GM23338 (cell line): Measurements from ENCODE around the gene PCYT1A. TPM values are rescaled to one million over a fixed set of nuclear protein-coding genes. Genes with fewer than 3 reads are reported as not detected.

Experiments used
- ATAC-seq: fragments of 200-7000 bp; cut with Tn5 transposase; 3 replicates; pipeline ENCODE4 v1.9.1; 2020
- DNase-seq: peaks from one replicate; pipeline ENCODE4 v3.0.0-alpha.2; 2015; ENCODE audit warnings: low spot score
- H2AFZ ChIP-seq: fragments of 200-600 bp; sonication (generic); 2 replicates; pipeline ENCODE4 v1.8.0; 2016; ENCODE audit warnings: antibody characterized with exemption, mild to moderate bottlenecking, moderate library complexity
- H3F3A ChIP-seq: fragments of 200-600 bp; sonication (generic); replicated peaks from 2 replicates; pipeline ENCODE4 v1.8.0; 2017; ENCODE audit warnings: antibody characterized with exemption, mixed run types, low read depth
- H3K27ac ChIP-seq: fragments of 200-600 bp; sonication (generic); 2 replicates; pipeline ENCODE4 v1.6.1; 2016; ENCODE audit warnings: low read depth
- H3K27me3 ChIP-seq: fragments of 200-600 bp; sonication (generic); 2 replicates; pipeline ENCODE4 v1.8.0; 2016; ENCODE audit warnings: mild to moderate bottlenecking, mixed run types, moderate library complexity; ENCODE audit not compliant: insufficient read depth
- H3K36me3 ChIP-seq: fragments of 200-600 bp; sonication (generic); 2 replicates; pipeline ENCODE4 v1.8.0; 2016; ENCODE audit warnings: mild to moderate bottlenecking; ENCODE audit not compliant: insufficient read depth
- H3K4me1 ChIP-seq: fragments of 200-600 bp; sonication (generic); 2 replicates; pipeline ENCODE4 v1.8.0; 2016; ENCODE audit warnings: mild to moderate bottlenecking, moderate library complexity; ENCODE audit not compliant: insufficient read depth
- H3K4me2 ChIP-seq: fragments of 200-600 bp; sonication (generic); 2 replicates; pipeline ENCODE4 v1.7.1; 2017; ENCODE audit warnings: mixed run types
- H3K4me3 ChIP-seq: fragments of 200-600 bp; sonication (generic); 2 replicates; pipeline ENCODE4 v1.6.1; 2016; ENCODE audit warnings: mixed run types
- H3K79me2 ChIP-seq: fragments of 200-600 bp; sonication (generic); replicated peaks from 2 replicates; pipeline ENCODE4 v1.8.0; 2017; ENCODE audit warnings: mild to moderate bottlenecking; ENCODE audit not compliant: insufficient read depth
- H3K9me2 ChIP-seq: fragments of 200-600 bp; sonication (generic); 2 replicates; pipeline ENCODE4 v1.8.0; 2017; ENCODE audit not compliant: insufficient read depth
- H4K20me1 ChIP-seq: fragments of 200-600 bp; sonication (generic); replicated peaks from 2 replicates; pipeline ENCODE4 v1.8.0; 2017; ENCODE audit warnings: mild to moderate bottlenecking; ENCODE audit not compliant: insufficient read depth
- H3K27ac Mint-ChIP-seq: 2 replicates; pipeline ENCODE4 v1.8.0; 2020; ENCODE audit warnings: inconsistent platforms, mild to moderate bottlenecking, moderate library complexity, mixed read lengths
- H3K27me3 Mint-ChIP-seq: 3 replicates; pipeline ENCODE4 v1.8.0; 2022; ENCODE audit warnings: low read depth, mild to moderate bottlenecking, moderate library complexity, mixed read lengths, inconsistent platforms; ENCODE audit not compliant: insufficient read depth, poor library complexity
- H3K36me3 Mint-ChIP-seq: 3 replicates; pipeline ENCODE4 v1.8.0; 2021; ENCODE audit warnings: low read depth, mild to moderate bottlenecking, inconsistent platforms, moderate library complexity, mixed read lengths
- H3K4me1 Mint-ChIP-seq: 3 replicates; pipeline ENCODE4 v1.8.0; 2020; ENCODE audit warnings: mild to moderate bottlenecking, inconsistent platforms, mixed read lengths
- H3K4me3 Mint-ChIP-seq: 3 replicates; pipeline ENCODE4 v1.8.0; 2021; ENCODE audit warnings: moderate library complexity, mild to moderate bottlenecking, inconsistent platforms, mixed read lengths
- H3K9me3 Mint-ChIP-seq: 3 replicates; pipeline ENCODE4 v1.8.0; 2020; ENCODE audit warnings: moderate library complexity, mild to moderate bottlenecking, inconsistent platforms, mixed read lengths
- CREB1 ChIP-seq: fragments of 250-450 bp; sonication (Bioruptor Pico); IDR thresholded peaks from 2 replicates; pipeline ENCODE4 v1.5.0; 2020; ENCODE audit warnings: low read depth, mild to moderate bottlenecking, moderate library complexity
- EZH2 ChIP-seq: fragments of 200-600 bp; sonication (generic); IDR thresholded peaks from one replicate; pipeline ENCODE4 v1.8.0; 2017; ENCODE audit warnings: antibody characterized with exemption, mild to moderate bottlenecking, low read depth; ENCODE audit not compliant: unreplicated experiment
- EZH2phosphoT487 ChIP-seq: fragments of 200-600 bp; sonication (generic); IDR thresholded peaks from one replicate; pipeline ENCODE4 v1.8.1; 2018; ENCODE audit warnings: antibody characterized with exemption; ENCODE audit not compliant: unreplicated experiment
- JUNB ChIP-seq: IDR thresholded peaks from one replicate; pipeline ENCODE4 v1.6.1; 2016; ENCODE audit warnings: antibody characterized with exemption; ENCODE audit not compliant: unreplicated experiment
- POLR2AphosphoS5 ChIP-seq: IDR thresholded peaks from 2 replicates; pipeline ENCODE4 v1.6.1; 2016; ENCODE audit warnings: antibody characterized with exemption, low read depth
- STAT1 ChIP-seq: IDR thresholded peaks from one replicate; pipeline ENCODE4 v1.6.1; 2016; ENCODE audit warnings: antibody characterized with exemption; ENCODE audit not compliant: unreplicated experiment
- polyA plus RNA-seq: library from polyadenylated mRNA; unstranded; fragments of >200 nt; fragmentation: Nextera tagmentation; extraction: Ambion mirVana; gene quantifications from 2 replicates; pipeline ENCODE4 v1.2.1, GENCODE V29; 2016
- total RNA-seq: library from RNA; depleted of rRNA; stranded (reverse); fragments of >200 nt; shearing (Covaris generic); gene quantifications from 2 replicates; pipeline ENCODE4 v1.2.3, GENCODE V29; 2014
- TF ChIP-seq, protein P1 (sequence below): IDR thresholded peaks from 2 replicates; pipeline ENCODE4 v1.6.1; 2016; ENCODE audit warnings: antibody characterized with exemption
- TF ChIP-seq, protein P2 (sequence below), 2 experiments: fragments of 200-600 bp in 1 of 2; sonication (generic) in 1 of 2; conservative IDR thresholded peaks; 2 replicates each; pipeline versions ENCODE4 v1.5.1 to v1.6.1; 2016 to 2017; ENCODE audit warnings: antibody characterized with exemption in 2 of 2, low read depth in 2 of 2, mild to moderate bottlenecking in 2 of 2, moderate library complexity in 1 of 2
- TF ChIP-seq, protein P3 (sequence below): fragments of 250-450 bp; sonication (Bioruptor Pico); IDR thresholded peaks from 2 replicates; pipeline ENCODE4 v1.5.0; 2020; ENCODE audit warnings: mild to moderate bottlenecking, moderate library complexity

The PCYT1A gene
- total and polyA plus RNA-seq, 2 experiments from 2014 or later = 11.6 to 35.8 TPM

DNA sequence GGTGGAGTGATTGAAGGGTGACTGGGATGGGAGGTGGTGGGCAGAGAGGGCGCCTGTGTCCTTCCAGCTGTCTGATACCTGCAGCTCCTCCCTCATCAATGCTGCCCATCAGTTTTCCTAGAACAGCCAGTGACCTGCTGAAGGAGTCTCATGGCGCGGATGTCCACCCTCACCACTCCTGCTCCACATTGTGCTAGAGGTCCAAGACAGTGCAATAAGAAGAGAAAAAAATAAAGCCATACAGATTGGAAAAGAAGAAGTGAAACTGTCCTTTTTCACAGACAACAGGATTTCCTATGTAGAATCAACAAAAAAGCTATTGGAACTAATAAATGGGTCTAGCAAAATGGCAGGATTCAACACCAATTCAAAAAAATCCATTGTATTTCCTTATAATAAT lies 83.7 kb downstream of the PCYT1A start:
- Histone ChIP-seq H3K4me3 (no peak overlapping the region), H3K36me3 (no peaks in the 10 kb centered on the region), H3K27me3 (peaks cover 8% of the 10 kb centered on the region; the same call in 1 of the 2 replicates), H4K20me1 (no peaks in the 10 kb centered on the region), H3K4me2 (no peak overlapping the region), H3K79me2 (no peaks in the 10 kb centered on the region), H2AFZ (no peak overlapping the region), H3F3A (no peaks in the 10 kb centered on the region), H3K4me1 (no peaks in the 10 kb centered on the region; the same call in 1 of the 2 replicates), H3K9me2 (0 out of 2 replicates have a peak, but pooled peaks cover 4% of the 10 kb centered on the region), H3K27ac (no peak overlapping the region)
- Mint-ChIP-seq H3K36me3 (peaks cover 3% of the 10 kb centered on the region; the same call in 1 of the 3 replicates), H3K27me3 (peaks cover 21% of the 10 kb centered on the region), H3K4me1 (peaks cover 2% of the 10 kb centered on the region; the same call in 1 of the 3 replicates), H3K9me3 (peaks cover 4% of the 10 kb centered on the region; the same call in 2 of the 3 replicates), H3K4me3 (no peak overlapping the region), H3K27ac (no peak overlapping the region)
- ATAC-seq = no peak
- no peak for TF ChIP-seq POLR2AphosphoS5
- no peak for TF ChIP-seq STAT1
- DNase-seq = no peak

DNA sequence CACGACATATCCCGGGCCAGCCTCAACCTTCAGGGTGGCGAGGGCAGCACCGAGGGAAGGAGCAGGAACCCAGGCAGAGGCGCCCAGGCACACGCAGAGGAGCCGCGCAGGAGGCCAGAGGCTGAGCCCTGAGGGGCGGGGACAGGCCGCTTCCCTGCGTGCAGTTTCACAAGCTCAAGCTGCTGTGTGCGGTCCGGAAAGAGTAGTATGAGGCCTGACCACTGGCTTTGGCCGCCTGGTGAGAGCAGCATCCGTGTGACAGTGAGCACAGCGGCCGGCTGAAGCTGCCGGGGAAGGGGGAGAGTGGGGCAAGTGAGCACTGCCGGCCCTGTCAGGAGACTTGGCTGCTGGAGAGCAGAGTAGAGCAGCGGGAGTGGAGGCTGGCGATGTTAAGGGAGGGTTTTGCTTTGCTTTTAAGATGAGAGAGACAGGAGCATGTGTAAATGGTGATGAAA lies 85.0 kb downstream of the PCYT1A start:
- Histone ChIP-seq H3F3A (no peaks in the 10 kb centered on the region), H3K4me2 (no peak overlapping the region), H4K20me1 (no peaks in the 10 kb centered on the region), H3K9me2 (no peaks in the 10 kb centered on the region), H3K36me3 (no peaks in the 10 kb centered on the region), H3K4me3 (no peak overlapping the region), H2AFZ (no peak overlapping the region), H3K27me3 (peaks cover 8% of the 10 kb centered on the region; the same call in 1 of the 2 replicates), H3K27ac (0 out of 2 replicates have a peak overlapping the region, but pooled peaks have one; percentile 55), H3K4me1 (no peaks in the 10 kb centered on the region; the same call in 1 of the 2 replicates), H3K79me2 (no peaks in the 10 kb centered on the region)
- Mint-ChIP-seq H3K27ac (no peak overlapping the region), H3K36me3 (peaks cover 3% of the 10 kb centered on the region; the same call in 1 of the 3 replicates), H3K9me3 (peaks cover 4% of the 10 kb centered on the region; the same call in 2 of the 3 replicates), H3K27me3 (peaks cover 14% of the 10 kb centered on the region), H3K4me1 (0 out of 3 replicates have a peak, but pooled peaks cover 2% of the 10 kb centered on the region), H3K4me3 (no peak overlapping the region)
- peak; percentile 34 for ATAC-seq
- peak; percentile 41 for DNase-seq
- TF ChIP-seq STAT1 (no peak), CREB1 (CRISPR knock-in tag) (no peak), EZH2phosphoT487 (no peak), JUNB (no peak), EZH2 (no peak)
- TF ChIP-seq, protein P1, sequence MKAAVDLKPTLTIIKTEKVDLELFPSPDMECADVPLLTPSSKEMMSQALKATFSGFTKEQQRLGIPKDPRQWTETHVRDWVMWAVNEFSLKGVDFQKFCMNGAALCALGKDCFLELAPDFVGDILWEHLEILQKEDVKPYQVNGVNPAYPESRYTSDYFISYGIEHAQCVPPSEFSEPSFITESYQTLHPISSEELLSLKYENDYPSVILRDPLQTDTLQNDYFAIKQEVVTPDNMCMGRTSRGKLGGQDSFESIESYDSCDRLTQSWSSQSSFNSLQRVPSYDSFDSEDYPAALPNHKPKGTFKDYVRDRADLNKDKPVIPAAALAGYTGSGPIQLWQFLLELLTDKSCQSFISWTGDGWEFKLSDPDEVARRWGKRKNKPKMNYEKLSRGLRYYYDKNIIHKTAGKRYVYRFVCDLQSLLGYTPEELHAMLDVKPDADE = no peak
- TF ChIP-seq, protein P2, sequence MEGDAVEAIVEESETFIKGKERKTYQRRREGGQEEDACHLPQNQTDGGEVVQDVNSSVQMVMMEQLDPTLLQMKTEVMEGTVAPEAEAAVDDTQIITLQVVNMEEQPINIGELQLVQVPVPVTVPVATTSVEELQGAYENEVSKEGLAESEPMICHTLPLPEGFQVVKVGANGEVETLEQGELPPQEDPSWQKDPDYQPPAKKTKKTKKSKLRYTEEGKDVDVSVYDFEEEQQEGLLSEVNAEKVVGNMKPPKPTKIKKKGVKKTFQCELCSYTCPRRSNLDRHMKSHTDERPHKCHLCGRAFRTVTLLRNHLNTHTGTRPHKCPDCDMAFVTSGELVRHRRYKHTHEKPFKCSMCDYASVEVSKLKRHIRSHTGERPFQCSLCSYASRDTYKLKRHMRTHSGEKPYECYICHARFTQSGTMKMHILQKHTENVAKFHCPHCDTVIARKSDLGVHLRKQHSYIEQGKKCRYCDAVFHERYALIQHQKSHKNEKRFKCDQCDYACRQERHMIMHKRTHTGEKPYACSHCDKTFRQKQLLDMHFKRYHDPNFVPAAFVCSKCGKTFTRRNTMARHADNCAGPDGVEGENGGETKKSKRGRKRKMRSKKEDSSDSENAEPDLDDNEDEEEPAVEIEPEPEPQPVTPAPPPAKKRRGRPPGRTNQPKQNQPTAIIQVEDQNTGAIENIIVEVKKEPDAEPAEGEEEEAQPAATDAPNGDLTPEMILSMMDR (conservative IDR thresholded peaks at IDR 0.05; ENCODE audit: low read depth in 2 of 2) = no peak
- TF ChIP-seq, protein P3, sequence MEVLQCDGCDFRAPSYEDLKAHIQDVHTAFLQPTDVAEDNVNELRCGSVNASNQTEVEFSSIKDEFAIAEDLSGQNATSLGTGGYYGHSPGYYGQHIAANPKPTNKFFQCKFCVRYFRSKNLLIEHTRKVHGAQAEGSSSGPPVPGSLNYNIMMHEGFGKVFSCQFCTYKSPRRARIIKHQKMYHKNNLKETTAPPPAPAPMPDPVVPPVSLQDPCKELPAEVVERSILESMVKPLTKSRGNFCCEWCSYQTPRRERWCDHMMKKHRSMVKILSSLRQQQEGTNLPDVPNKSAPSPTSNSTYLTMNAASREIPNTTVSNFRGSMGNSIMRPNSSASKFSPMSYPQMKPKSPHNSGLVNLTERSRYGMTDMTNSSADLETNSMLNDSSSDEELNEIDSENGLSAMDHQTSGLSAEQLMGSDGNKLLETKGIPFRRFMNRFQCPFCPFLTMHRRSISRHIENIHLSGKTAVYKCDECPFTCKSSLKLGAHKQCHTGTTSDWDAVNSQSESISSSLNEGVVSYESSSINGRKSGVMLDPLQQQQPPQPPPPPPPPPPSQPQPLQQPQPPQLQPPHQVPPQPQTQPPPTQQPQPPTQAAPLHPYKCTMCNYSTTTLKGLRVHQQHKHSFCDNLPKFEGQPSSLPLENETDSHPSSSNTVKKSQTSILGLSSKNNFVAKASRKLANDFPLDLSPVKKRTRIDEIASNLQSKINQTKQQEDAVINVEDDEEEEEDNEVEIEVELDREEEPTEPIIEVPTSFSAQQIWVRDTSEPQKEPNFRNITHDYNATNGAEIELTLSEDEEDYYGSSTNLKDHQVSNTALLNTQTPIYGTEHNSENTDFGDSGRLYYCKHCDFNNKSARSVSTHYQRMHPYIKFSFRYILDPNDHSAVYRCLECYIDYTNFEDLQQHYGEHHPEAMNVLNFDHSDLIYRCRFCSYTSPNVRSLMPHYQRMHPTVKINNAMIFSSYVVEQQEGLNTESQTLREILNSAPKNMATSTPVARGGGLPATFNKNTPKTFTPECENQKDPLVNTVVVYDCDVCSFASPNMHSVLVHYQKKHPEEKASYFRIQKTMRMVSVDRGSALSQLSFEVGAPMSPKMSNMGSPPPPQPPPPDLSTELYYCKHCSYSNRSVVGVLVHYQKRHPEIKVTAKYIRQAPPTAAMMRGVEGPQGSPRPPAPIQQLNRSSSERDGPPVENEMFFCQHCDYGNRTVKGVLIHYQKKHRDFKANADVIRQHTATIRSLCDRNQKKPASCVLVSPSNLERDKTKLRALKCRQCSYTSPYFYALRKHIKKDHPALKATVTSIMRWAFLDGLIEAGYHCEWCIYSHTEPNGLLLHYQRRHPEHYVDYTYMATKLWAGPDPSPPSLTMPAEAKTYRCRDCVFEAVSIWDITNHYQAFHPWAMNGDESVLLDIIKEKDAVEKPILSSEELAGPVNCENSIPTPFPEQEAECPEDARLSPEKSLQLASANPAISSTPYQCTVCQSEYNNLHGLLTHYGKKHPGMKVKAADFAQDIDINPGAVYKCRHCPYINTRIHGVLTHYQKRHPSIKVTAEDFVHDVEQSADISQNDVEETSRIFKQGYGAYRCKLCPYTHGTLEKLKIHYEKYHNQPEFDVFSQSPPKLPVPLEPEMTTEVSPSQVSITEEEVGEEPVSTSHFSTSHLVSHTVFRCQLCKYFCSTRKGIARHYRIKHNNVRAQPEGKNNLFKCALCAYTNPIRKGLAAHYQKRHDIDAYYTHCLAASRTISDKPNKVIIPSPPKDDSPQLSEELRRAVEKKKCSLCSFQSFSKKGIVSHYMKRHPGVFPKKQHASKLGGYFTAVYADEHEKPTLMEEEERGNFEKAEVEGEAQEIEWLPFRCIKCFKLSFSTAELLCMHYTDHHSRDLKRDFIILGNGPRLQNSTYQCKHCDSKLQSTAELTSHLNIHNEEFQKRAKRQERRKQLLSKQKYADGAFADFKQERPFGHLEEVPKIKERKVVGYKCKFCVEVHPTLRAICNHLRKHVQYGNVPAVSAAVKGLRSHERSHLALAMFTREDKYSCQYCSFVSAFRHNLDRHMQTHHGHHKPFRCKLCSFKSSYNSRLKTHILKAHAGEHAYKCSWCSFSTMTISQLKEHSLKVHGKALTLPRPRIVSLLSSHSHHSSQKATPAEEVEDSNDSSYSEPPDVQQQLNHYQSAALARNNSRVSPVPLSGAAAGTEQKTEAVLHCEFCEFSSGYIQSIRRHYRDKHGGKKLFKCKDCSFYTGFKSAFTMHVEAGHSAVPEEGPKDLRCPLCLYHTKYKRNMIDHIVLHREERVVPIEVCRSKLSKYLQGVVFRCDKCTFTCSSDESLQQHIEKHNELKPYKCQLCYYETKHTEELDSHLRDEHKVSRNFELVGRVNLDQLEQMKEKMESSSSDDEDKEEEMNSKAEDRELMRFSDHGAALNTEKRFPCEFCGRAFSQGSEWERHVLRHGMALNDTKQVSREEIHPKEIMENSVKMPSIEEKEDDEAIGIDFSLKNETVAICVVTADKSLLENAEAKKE = no peak
